ENCODE results near the gene MTMR12.

DNA sequence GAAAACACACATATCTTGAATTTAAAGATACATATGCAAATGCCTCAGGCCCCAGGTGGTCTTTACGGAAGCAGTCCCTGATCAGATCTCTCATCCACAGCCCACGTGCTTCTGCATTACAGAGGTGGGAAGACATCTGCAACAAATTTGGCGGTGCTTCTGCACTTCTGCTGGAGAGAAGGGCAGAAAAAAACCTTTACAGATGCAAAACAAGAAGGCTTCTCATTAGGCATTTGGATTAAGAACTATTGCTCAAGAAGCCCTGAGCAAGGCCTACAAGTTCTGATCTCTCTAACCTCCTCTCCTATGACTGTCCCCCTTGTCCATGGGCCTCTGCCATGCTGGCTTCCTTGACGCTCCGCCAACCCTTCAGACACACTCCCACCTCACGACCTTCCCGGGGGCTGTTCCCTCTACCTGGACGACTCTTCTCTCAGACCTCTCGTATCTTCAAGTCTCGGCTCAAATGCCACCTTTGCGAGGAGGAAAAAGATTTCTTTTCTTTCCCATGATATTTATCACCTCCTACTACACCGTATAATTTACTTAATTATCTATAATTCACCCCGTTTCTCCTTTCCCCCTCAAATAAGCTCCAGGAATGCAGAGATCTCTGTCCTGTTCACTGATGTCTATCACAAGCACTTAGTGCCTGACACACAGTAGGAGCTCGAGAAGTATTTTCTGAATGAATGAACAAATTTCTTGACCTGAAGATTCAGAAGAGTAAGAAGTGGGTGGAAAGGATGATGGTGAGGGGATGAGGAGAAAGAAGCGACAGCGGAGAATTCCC, 1.1 kb downstream of the MTMR12 start:
- TF ChIP-seq, protein P1, sequence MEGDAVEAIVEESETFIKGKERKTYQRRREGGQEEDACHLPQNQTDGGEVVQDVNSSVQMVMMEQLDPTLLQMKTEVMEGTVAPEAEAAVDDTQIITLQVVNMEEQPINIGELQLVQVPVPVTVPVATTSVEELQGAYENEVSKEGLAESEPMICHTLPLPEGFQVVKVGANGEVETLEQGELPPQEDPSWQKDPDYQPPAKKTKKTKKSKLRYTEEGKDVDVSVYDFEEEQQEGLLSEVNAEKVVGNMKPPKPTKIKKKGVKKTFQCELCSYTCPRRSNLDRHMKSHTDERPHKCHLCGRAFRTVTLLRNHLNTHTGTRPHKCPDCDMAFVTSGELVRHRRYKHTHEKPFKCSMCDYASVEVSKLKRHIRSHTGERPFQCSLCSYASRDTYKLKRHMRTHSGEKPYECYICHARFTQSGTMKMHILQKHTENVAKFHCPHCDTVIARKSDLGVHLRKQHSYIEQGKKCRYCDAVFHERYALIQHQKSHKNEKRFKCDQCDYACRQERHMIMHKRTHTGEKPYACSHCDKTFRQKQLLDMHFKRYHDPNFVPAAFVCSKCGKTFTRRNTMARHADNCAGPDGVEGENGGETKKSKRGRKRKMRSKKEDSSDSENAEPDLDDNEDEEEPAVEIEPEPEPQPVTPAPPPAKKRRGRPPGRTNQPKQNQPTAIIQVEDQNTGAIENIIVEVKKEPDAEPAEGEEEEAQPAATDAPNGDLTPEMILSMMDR (IDR thresholded peaks at IDR 0.05) = no peak
- no peak for TF ChIP-seq ZBTB21 (CRISPR knock-in tag; IDR thresholded peaks at IDR 0.05; ENCODE audit: borderline replicate concordance)
- TF ChIP-seq MXD4 (CRISPR knock-in tag; IDR thresholded peaks at IDR 0.05; ENCODE audit: borderline replicate concordance) = no peak
- TF ChIP-seq, protein P2, sequence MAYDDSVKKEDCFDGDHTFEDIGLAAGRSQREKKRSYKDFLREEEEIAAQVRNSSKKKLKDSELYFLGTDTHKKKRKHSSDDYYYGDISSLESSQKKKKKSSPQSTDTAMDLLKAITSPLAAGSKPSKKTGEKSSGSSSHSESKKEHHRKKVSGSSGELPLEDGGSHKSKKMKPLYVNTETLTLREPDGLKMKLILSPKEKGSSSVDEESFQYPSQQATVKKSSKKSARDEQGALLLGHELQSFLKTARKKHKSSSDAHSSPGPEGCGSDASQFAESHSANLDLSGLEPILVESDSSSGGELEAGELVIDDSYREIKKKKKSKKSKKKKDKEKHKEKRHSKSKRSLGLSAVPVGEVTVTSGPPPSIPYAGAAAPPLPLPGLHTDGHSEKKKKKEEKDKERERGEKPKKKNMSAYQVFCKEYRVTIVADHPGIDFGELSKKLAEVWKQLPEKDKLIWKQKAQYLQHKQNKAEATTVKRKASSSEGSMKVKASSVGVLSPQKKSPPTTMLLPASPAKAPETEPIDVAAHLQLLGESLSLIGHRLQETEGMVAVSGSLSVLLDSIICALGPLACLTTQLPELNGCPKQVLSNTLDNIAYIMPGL (CRISPR knock-in tag; IDR thresholded peaks at IDR 0.05) = no peak
- TF ChIP-seq, protein P3, sequence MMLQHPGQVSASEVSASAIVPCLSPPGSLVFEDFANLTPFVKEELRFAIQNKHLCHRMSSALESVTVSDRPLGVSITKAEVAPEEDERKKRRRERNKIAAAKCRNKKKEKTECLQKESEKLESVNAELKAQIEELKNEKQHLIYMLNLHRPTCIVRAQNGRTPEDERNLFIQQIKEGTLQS (CRISPR knock-in tag; conservative IDR thresholded peaks at IDR 0.05) = no peak
- no peak for TF ChIP-seq KAT7 (CRISPR knock-in tag; IDR thresholded peaks at IDR 0.05; ENCODE audit: borderline replicate concordance)
- no peak for TF ChIP-seq JUN (CRISPR knock-in tag; IDR thresholded peaks at IDR 0.05)
- TF ChIP-seq CREB1 (CRISPR knock-in tag; IDR thresholded peaks at IDR 0.05) = no peak

All from WTC11 (cell line).